ENCODE data around the gene ARHGEF39.

- TF ChIP-seq, protein P1, sequence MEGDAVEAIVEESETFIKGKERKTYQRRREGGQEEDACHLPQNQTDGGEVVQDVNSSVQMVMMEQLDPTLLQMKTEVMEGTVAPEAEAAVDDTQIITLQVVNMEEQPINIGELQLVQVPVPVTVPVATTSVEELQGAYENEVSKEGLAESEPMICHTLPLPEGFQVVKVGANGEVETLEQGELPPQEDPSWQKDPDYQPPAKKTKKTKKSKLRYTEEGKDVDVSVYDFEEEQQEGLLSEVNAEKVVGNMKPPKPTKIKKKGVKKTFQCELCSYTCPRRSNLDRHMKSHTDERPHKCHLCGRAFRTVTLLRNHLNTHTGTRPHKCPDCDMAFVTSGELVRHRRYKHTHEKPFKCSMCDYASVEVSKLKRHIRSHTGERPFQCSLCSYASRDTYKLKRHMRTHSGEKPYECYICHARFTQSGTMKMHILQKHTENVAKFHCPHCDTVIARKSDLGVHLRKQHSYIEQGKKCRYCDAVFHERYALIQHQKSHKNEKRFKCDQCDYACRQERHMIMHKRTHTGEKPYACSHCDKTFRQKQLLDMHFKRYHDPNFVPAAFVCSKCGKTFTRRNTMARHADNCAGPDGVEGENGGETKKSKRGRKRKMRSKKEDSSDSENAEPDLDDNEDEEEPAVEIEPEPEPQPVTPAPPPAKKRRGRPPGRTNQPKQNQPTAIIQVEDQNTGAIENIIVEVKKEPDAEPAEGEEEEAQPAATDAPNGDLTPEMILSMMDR (IDR thresholded peaks at IDR 0.05; ENCODE audit: insufficient read depth, low read depth, low read length), result peak; percentile 28
- TF ChIP-seq EZH2 (IDR thresholded peaks at IDR 0.05; ENCODE audit: insufficient read depth, low read length), result no peak
Measured at GRCh38 chr9:35658137-35658967, 6.6 kb downstream of the ARHGEF39 start, which contains the start of gene CCDC107.
